ENCODE measurements around the gene WIPF1. TPM values are rescaled to one million over a fixed set of nuclear protein-coding genes. Genes with fewer than 3 reads are reported as not detected.

Gene WIPF1
- total and polyA plus RNA-seq, 2 donors (not counting 3 experiments of a cell fraction or from before 2014, with no cell fraction given) = 15.3 to 42.0 TPM

GRCh38 chr2:174555998-174556397 lies 41.6 kb downstream of the WIPF1 start:
- FAIRE-seq = no peak
- no peaks in the 10 kb centered on the region for H3K27me3 ChIP-seq (ENCODE audit: control insufficient read depth in 2 of 2, insufficient read depth in 2 of 2, low read length in 2 of 2)
- H3K9me1 ChIP-seq (replicated peaks; ENCODE audit: control insufficient read depth, extremely low read depth, insufficient read depth, low read length) = no peaks in the 10 kb centered on the region
- no peaks in the 10 kb centered on the region for H3K79me2 ChIP-seq (ENCODE audit: control insufficient read depth, insufficient read depth, low read length)
- TF ChIP-seq POLR2AphosphoS5 (IDR thresholded peaks at IDR 0.05; ENCODE audit: insufficient read depth, low read depth, low read length) = no peak
- no peak overlapping the region for H3K9ac ChIP-seq (replicated peaks; ENCODE audit: extremely low read depth, insufficient read depth, low read length)
- CTCF ChIA-PET = interaction anchor here (1.0 to 2.3 kb wide), 5 partner anchors 9 to 142 kb away, joined by 3 to 12 read pairs (median 3); no protein-coding TSS in a partner anchor
- H3K4me3 ChIP-seq (replicated peaks in 1 of 3; ENCODE audit: insufficient read depth in 1 of 3, low read depth in 1 of 3, low read length in 3 of 3) = no peak overlapping the region
- H2AFZ ChIP-seq (ENCODE audit: low read depth, low read length) = no peak overlapping the region
- no peaks in the 10 kb centered on the region for H3K4me1 ChIP-seq (ENCODE audit: control insufficient read depth, extremely low read depth, insufficient read depth, low read length)
- no peaks in the 10 kb centered on the region for H3K9me3 ChIP-seq (replicated peaks; ENCODE audit: control insufficient read depth, insufficient read depth, low read length)
- BruUV-seq (replicated peaks) = no TSS peak
- H4K20me1 ChIP-seq (replicated peaks; ENCODE audit: control insufficient read depth, extremely low read depth, insufficient read depth, low read length) = no peaks in the 10 kb centered on the region
- intact Hi-C loops (cut with micrococcal nuclease) = no loop called here
- dilution Hi-C loops (cut with MboI; ENCODE audit: extremely low pct_ligation_motif_present, low sequenced_read_pairs) = no loop called here
- DNase-seq (ENCODE audit: low read depth, low spot score) = no peak
- H3K27ac ChIP-seq (ENCODE audit: insufficient read depth, low read depth, low read length) = no peak overlapping the region
- H3K36me3 ChIP-seq (ENCODE audit: control insufficient read depth in 2 of 2, extremely low read depth in 1 of 2, insufficient read depth in 2 of 2, low read length in 2 of 2) = no peaks in the 10 kb centered on the region
- no peak overlapping the region for H3K4me2 ChIP-seq (ENCODE audit: insufficient read depth, low read length)
- POLR2A ChIA-PET = interaction anchor here (1.0 kb wide), 1 partner anchor 18 kb away, joined by 4 read pairs; no protein-coding TSS in a partner anchor

GRCh38 chr2:174554529-174555150 lies 43.0 kb downstream of the WIPF1 start:
- FAIRE-seq (no peak), DNase-seq (ENCODE audit: low read depth, low spot score) (no peak)
- Histone ChIP-seq H4K20me1 (replicated peaks; ENCODE audit: control insufficient read depth, extremely low read depth, insufficient read depth, low read length) (no peaks in the 10 kb centered on the region), H3K4me2 (ENCODE audit: insufficient read depth, low read length) (no peak overlapping the region), H3K36me3 (ENCODE audit: control insufficient read depth in 2 of 2, extremely low read depth in 1 of 2, insufficient read depth in 2 of 2, low read length in 2 of 2) (no peaks in the 10 kb centered on the region), H3K4me1 (ENCODE audit: control insufficient read depth, extremely low read depth, insufficient read depth, low read length) (no peaks in the 10 kb centered on the region), H3K9me3 (replicated peaks; ENCODE audit: control insufficient read depth, insufficient read depth, low read length) (no peaks in the 10 kb centered on the region), H3K4me3 (replicated peaks in 1 of 3; ENCODE audit: insufficient read depth in 1 of 3, low read depth in 1 of 3, low read length in 3 of 3) (no peak overlapping the region), H3K27me3 (ENCODE audit: control insufficient read depth in 2 of 2, insufficient read depth in 2 of 2, low read length in 2 of 2) (no peaks in the 10 kb centered on the region), H3K9me1 (replicated peaks; ENCODE audit: control insufficient read depth, extremely low read depth, insufficient read depth, low read length) (no peaks in the 10 kb centered on the region), H2AFZ (ENCODE audit: low read depth, low read length) (no peak overlapping the region), H3K27ac (ENCODE audit: insufficient read depth, low read depth, low read length) (no peak overlapping the region), H3K79me2 (ENCODE audit: control insufficient read depth, insufficient read depth, low read length) (no peaks in the 10 kb centered on the region), H3K9ac (replicated peaks; ENCODE audit: extremely low read depth, insufficient read depth, low read length) (no peak overlapping the region)
- intact Hi-C loops (cut with micrococcal nuclease) (no loop called here), dilution Hi-C loops (cut with MboI; ENCODE audit: extremely low pct_ligation_motif_present, low sequenced_read_pairs) (no loop called here)
- no peak for TF ChIP-seq POLR2AphosphoS5 (IDR thresholded peaks at IDR 0.05; ENCODE audit: insufficient read depth, low read depth, low read length)
- TF ChIP-seq CTCF (IDR thresholded peaks at IDR 0.05; ENCODE audit: extremely low read depth in 1 of 2, insufficient read depth in 1 of 2, low read depth in 1 of 2, low read length in 2 of 2) = no peak
- no peak for TF ChIP-seq GATA2 (IDR thresholded peaks at IDR 0.05; ENCODE audit: insufficient read depth, insufficient read length, low read depth, low read length)
- TF ChIP-seq JUN (IDR thresholded peaks at IDR 0.05; ENCODE audit: borderline replicate concordance, insufficient read depth, insufficient read length, low read depth) = no peak
- TF ChIP-seq MYC (IDR thresholded peaks at IDR 0.05; ENCODE audit: low read depth, low read length) = no peak
- TF ChIP-seq FOS (IDR thresholded peaks at IDR 0.05; ENCODE audit: borderline replicate concordance, insufficient read depth, low read length) = no peak
- no peak for TF ChIP-seq MAX (IDR thresholded peaks at IDR 0.05; ENCODE audit: insufficient read depth, insufficient read length)
- no peak for TF ChIP-seq EZH2 (IDR thresholded peaks at IDR 0.05; ENCODE audit: borderline replicate concordance, low read depth, low read length, severe bottlenecking)
- no peak for TF ChIP-seq POLR2A (IDR thresholded peaks at IDR 0.05; ENCODE audit: low read depth, low read length)
- BruUV-seq (replicated peaks) = no TSS peak
- ChIA-PET POLR2A (no interaction called here), CTCF (interaction anchor here (0.7 to 2.3 kb wide), 6 partner anchors 8 to 143 kb away, joined by 3 to 12 read pairs (median 3); partner anchors contain the start of gene GPR155)

Measured in endothelial cell of umbilical vein (primary cell).